GM12865 (cell line): ENCODE measurements around the gene SNORC.

Source experiments
- DNase-seq: peaks from one replicate; pipeline ENCODE4 v3.0.0; 2010; ENCODE audit warnings: low read depth
- H3K4me3 ChIP-seq: 2 replicates; pipeline ENCODE4 v1.5.1; 2011; ENCODE audit warnings: mild to moderate bottlenecking, low read depth, low read length, control low read depth
- CTCF ChIP-seq: IDR thresholded peaks from 2 replicates; pipeline ENCODE4 v1.5.1; 2011; ENCODE audit warnings: low read length, control low read depth, low read depth, inconsistent platforms; ENCODE audit not compliant: insufficient read depth; ENCODE audit errors: missing control alignments

The SNORC gene

GRCh38 chr2:232882505-232883115, 12.5 kb downstream of the SNORC start:
- TF ChIP-seq CTCF: no peak
- no peak overlapping the region for H3K4me3 ChIP-seq
- no peak for DNase-seq

- no peak overlapping the region for H3K4me3 ChIP-seq
- no peak for TF ChIP-seq CTCF
- DNase-seq: no peak
Observed at GRCh38 chr2:232883116-232883721, 13.2 kb downstream of the SNORC start.

- TF ChIP-seq CTCF: no peak
- no peak for DNase-seq
- H3K4me3 ChIP-seq: no peak overlapping the region
Observed at GRCh38 chr2:232884001-232884421, 13.9 kb downstream of the SNORC start.

GRCh38 chr2:232884549-232885263, 14.6 kb downstream of the SNORC start:
- DNase-seq: no peak
- no peak for TF ChIP-seq CTCF
- no peak overlapping the region for H3K4me3 ChIP-seq

GRCh38 chr2:232885264-232885961, 15.3 kb downstream of the SNORC start:
- TF ChIP-seq CTCF: no peak
- no peak overlapping the region for H3K4me3 ChIP-seq
- DNase-seq: no peak

GRCh38 chr2:232886176-232886575, 16.1 kb downstream of the SNORC start:
- no peak for DNase-seq
- TF ChIP-seq CTCF: no peak

More at GRCh38 chr2:232886176-232886575, 16.1 kb downstream of the SNORC start:
- no peak overlapping the region for H3K4me3 ChIP-seq
